Stimulated activated naive CD8-positive, alpha-beta T cell treated with anti-CD3 and anti-CD28 coated beads, Interleukin-15, Interleukin-2, amounts not matched to agents 100 ng/mL and 50 ng/mL, for 24 hours (primary cell): ENCODE results near the gene PCDHA3.
"Not testable (repeated sequence)": the region's sequence is repeated elsewhere in the genome, so short reads cannot be mapped to it uniquely, and the experiment has no call there.

Experiments
- H3K27ac Mint-ChIP-seq: one replicate; pipeline ENCODE4 v1.8.0; 2021; ENCODE audit warnings: mild to moderate bottlenecking, mixed read lengths
- H3K27me3 Mint-ChIP-seq: one replicate; pipeline ENCODE4 v1.8.0; 2021; ENCODE audit warnings: mixed read lengths
- H3K36me3 Mint-ChIP-seq: one replicate; pipeline ENCODE4 v1.8.0; 2021; ENCODE audit warnings: low read depth, mixed read lengths
- H3K4me1 Mint-ChIP-seq: one replicate; pipeline ENCODE4 v1.8.0; 2021; ENCODE audit warnings: low read depth, mixed read lengths
- H3K4me3 Mint-ChIP-seq: one replicate; pipeline ENCODE4 v1.8.0; 2021; ENCODE audit warnings: mild to moderate bottlenecking, mixed read lengths
- H3K9me3 Mint-ChIP-seq: one replicate; pipeline ENCODE4 v1.8.0; 2021; ENCODE audit warnings: mixed read lengths

Gene PCDHA3

DNA sequence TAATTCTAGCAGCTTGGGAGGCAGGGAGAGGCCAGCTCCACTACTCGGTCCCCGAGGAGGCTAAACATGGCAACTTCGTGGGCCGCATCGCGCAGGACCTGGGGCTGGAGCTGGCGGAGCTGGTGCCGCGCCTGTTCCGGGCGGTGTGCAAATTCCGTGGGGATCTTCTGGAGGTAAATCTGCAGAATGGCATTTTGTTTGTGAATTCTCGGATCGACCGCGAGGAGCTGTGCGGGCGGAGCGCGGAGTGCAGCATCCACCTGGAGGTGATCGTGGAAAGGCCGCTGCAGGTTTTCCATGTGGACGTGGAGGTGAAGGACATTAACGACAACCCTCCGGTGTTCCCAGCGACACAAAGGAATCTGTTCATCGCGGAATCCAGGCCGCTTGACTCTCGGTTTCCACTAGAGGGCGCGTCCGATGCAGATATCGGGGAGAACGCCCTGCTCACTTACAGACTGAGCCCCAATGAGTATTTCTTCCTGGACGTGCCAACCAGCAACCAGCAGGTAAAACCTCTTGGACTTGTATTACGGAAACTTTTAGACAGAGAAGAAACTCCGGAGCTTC is 33.7 kb downstream of the PCDHA3 start:
- H3K4me1 Mint-ChIP-seq, H3K27ac Mint-ChIP-seq, H3K4me3 Mint-ChIP-seq: not testable (repeated sequence)
- Mint-ChIP-seq H3K27me3 (peaks cover 40% of the 10 kb centered on the region), H3K9me3 (peaks cover 20% of the 10 kb centered on the region), H3K36me3 (peaks cover 11% of the 10 kb centered on the region)

DNA sequence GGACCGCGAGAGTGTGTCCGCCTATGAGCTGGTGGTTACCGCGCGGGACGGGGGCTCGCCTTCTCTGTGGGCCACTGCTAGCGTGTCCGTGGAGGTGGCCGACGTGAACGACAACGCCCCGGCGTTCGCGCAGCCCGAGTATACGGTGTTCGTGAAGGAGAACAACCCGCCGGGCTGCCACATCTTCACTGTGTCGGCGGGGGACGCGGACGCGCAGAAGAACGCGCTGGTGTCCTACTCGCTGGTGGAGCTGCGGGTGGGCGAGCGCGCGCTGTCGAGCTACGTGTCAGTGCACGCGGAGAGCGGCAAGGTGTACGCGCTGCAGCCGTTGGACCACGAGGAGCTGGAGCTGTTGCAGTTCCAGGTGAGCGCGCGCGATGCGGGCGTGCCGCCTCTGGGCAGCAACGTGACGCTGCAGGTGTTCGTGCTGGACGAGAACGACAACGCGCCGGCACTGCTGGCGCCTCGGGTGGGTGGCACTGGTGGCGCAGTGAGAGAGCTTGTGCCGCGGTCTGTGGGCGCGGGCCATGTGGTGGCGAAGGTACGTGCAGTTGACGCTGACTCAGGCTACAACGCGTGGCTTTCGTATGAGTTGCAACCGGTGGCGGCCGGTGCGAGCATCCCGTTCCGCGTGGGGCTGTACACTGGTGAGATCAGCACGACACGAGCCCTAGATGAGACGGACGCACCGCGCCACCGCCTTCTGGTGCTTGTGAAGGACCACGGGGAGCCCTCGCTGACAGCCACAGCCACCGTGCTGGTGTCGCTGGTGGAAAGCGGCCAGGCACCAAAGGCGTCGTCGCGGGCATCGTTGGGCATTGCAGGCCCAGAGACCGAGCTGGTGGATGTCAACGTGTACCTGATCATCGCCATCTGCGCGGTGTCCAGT is 35.0 kb downstream of the PCDHA3 start:
- Mint-ChIP-seq H3K27ac (no peak overlapping the region), H3K4me1 (no peaks in the 10 kb centered on the region), H3K9me3 (peaks cover 25% of the 10 kb centered on the region), H3K4me3 (no peak overlapping the region), H3K27me3 (peaks cover 47% of the 10 kb centered on the region), H3K36me3 (peaks cover 11% of the 10 kb centered on the region)

DNA sequence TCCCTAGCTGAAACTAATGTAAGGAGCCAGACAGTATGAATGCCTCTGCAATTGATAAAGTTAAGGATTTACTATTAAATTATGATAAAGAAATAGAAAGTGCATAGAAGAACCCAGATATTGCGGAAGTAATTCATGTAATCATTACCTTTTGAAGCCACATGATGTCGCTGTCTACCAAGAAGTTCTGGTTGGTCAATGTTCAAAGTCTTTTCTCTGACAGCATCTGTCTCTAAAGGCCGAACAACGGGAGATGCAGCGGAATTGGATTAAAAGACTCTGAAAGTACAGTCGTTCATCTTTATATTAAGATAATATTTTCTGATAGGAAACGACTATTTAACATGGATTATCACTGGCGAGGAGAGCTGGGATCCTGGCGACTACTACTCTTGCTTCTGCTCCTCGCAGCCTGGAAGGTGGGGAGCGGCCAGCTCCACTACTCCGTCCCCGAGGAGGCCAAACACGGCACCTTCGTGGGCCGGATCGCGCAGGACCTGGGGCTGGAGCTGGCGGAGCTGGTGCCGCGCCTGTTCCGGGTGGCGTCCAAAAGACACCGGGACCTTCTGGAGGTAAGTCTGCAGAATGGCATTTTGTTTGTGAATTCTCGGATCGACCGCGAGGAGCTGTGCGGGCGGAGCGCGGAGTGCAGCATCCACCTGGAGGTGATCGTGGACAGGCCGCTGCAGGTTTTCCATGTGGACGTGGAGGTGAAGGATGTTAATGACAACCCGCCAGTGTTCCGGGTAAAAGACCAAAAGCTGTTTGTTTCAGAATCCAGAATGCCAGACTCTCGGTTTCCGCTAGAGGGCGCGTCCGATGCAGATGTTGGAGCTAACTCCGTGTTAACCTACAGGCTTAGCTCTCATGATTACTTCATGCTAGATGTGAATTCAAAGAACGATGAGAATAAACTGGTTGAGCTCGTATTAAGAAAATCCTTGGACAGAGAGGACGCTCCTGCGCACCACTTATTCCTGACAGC is 40.4 kb downstream of the PCDHA3 start, which contains the start of gene PCDHA8:
TSS of gene PCDHA8 (plus strand) at position 210 of the 985 bp plus-strand sequence. CDS start at position 345, 135 bp downstream.
- peaks cover 34% of the 10 kb centered on the region for H3K27me3 Mint-ChIP-seq
- no peaks in the 10 kb centered on the region for H3K4me1 Mint-ChIP-seq
- peaks cover 15% of the 10 kb centered on the region for H3K9me3 Mint-ChIP-seq
- H3K4me3 Mint-ChIP-seq: no peak within 1 kb of the TSS
- no peak within 1 kb of the TSS for H3K27ac Mint-ChIP-seq
- H3K36me3 Mint-ChIP-seq: peaks cover 4% of the 10 kb centered on the region

- Mint-ChIP-seq H3K4me1 (no peaks in the 10 kb centered on the region), H3K36me3 (peaks cover 4% of the 10 kb centered on the region), H3K9me3 (peaks cover 22% of the 10 kb centered on the region), H3K27me3 (peaks cover 38% of the 10 kb centered on the region), H3K4me3 (no peak overlapping the region), H3K27ac (no peak overlapping the region)
Measured at GRCh38 chr5:140842798-140843733, 42.2 kb downstream of the PCDHA3 start.

DNA sequence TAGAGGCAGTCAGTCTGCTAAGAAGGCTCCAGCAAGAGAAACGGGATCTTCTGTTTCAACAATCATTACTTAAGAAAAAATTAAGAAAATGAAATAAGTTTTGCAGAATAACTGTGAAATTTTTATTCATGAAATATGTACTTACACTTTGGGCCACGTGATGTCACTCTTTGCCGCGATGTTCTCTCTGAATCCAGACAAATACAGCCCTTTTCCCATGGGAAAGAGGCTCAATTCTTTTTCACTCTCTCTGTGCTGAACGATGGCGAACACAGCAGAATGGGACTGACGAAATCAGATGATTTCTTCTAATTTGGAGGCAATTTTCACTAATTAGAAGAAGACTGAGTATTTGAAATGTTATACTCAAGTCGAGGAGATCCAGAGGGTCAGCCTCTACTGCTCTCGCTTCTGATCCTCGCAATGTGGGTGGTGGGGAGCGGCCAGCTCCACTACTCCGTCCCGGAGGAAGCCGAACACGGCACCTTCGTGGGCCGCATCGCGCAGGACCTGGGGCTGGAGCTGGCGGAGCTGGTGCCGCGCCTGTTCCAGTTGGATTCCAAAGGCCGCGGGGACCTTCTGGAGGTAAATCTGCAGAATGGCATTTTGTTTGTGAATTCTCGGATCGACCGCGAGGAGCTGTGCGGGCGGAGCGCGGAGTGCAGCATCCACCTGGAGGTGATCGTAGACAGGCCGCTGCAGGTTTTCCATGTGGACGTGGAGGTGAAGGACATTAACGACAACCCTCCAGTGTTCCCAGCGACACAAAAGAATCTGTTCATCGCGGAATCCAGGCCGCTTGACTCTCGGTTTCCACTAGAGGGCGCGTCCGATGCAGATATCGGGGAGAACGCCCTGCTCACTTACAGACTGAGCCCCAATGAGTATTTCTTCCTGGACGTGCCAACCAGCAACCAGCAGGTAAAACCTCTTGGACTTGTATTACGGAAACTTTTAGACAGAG is 47.6 kb downstream of the PCDHA3 start, which contains the start of gene PCDHA9:
TSS of gene PCDHA9 (plus strand) at position 244 of the 964 bp plus-strand sequence. CDS start at position 358, 114 bp downstream.
- H3K9me3 Mint-ChIP-seq, H3K4me1 Mint-ChIP-seq, H3K36me3 Mint-ChIP-seq, H3K27me3 Mint-ChIP-seq, H3K27ac Mint-ChIP-seq, H3K4me3 Mint-ChIP-seq: not testable (repeated sequence)

GRCh38 chr5:140849831-140850634 is 49.2 kb downstream of the PCDHA3 start:
- peaks cover 12% of the 10 kb centered on the region for H3K27me3 Mint-ChIP-seq
- H3K4me3 Mint-ChIP-seq, H3K36me3 Mint-ChIP-seq, H3K27ac Mint-ChIP-seq, H3K9me3 Mint-ChIP-seq, H3K4me1 Mint-ChIP-seq: not testable (repeated sequence)
